Measurements from ENCODE around the gene PVALEF.

The PVALEF gene

GRCh38 chr17:81187586-81188490 is 22.5 kb downstream of the PVALEF start:
- no peak overlapping the region for H3K4me3 ChIP-seq (ENCODE audit: low read depth, low read length)
- no peak for TF ChIP-seq CTCF (IDR thresholded peaks at IDR 0.05; ENCODE audit: low read depth, low read length)

- TF ChIP-seq CTCF (IDR thresholded peaks at IDR 0.05; ENCODE audit: low read depth, low read length) = no peak
- no peak overlapping the region for H3K4me3 ChIP-seq (ENCODE audit: low read depth, low read length)
Measured at GRCh38 chr17:81188491-81188840, 23.2 kb downstream of the PVALEF start.

- H3K4me3 ChIP-seq (ENCODE audit: low read depth, low read length) = no peak overlapping the region
- TF ChIP-seq CTCF (IDR thresholded peaks at IDR 0.05; ENCODE audit: low read depth, low read length) = no peak
Measured at GRCh38 chr17:81189016-81189415, 23.7 kb downstream of the PVALEF start.

GRCh38 chr17:81189670-81190530 is 24.6 kb downstream of the PVALEF start:
- no peak for TF ChIP-seq CTCF (IDR thresholded peaks at IDR 0.05; ENCODE audit: low read depth, low read length)
- H3K4me3 ChIP-seq (ENCODE audit: low read depth, low read length) = no peak overlapping the region

GRCh38 chr17:81190591-81190990 is 25.3 kb downstream of the PVALEF start:
- TF ChIP-seq CTCF (IDR thresholded peaks at IDR 0.05; ENCODE audit: low read depth, low read length) = no peak
- H3K4me3 ChIP-seq (ENCODE audit: low read depth, low read length) = no peak overlapping the region

- no peak for TF ChIP-seq CTCF (IDR thresholded peaks at IDR 0.05; ENCODE audit: low read depth, low read length)
- H3K4me3 ChIP-seq (ENCODE audit: low read depth, low read length) = no peak overlapping the region
Measured at GRCh38 chr17:81191116-81191515, 25.8 kb downstream of the PVALEF start.

- no peak overlapping the region for H3K4me3 ChIP-seq (ENCODE audit: low read depth, low read length)
- no peak for TF ChIP-seq CTCF (IDR thresholded peaks at IDR 0.05; ENCODE audit: low read depth, low read length)
Measured at GRCh38 chr17:81191646-81192045, 26.3 kb downstream of the PVALEF start.

Measured in WI38 (cell line).